ENCODE data around the gene ITPR1.
"Not testable (repeated sequence)": the region's sequence is repeated elsewhere in the genome, so short reads cannot be mapped to it uniquely, and the experiment has no call there.

ITPR1 gene

DNA sequence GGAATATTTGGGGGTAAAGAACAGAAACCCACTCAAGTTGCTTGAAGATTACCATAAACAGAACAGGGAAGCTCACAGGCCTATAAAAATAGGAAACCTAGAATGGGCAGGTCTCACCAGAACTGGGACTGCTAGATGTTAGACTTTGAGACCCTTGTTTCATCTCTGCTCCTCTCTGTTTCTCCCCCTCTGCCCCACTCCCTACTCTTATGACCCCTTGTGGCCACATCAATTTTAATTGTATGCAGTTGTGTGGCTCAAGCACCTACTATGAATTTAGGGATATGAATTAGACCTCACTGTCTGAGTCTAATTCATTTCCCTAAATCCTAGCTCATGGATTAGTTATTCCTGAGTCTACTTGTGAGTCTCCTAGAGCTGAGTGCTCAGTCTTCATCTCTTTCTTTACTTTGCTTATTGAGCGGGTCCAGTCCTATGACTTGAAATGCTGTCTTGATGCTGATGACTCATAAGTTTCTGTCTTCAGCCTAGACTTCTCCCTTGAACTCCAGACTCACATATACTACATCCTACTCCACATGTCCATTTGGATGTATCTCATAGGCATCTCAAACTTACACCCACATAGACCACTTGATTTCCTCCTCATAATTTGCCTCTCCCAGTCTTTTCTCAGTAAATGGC, 78.7 kb downstream of the ITPR1 start:
- DNase-seq (ENCODE audit: low read depth) = no peak

DNA sequence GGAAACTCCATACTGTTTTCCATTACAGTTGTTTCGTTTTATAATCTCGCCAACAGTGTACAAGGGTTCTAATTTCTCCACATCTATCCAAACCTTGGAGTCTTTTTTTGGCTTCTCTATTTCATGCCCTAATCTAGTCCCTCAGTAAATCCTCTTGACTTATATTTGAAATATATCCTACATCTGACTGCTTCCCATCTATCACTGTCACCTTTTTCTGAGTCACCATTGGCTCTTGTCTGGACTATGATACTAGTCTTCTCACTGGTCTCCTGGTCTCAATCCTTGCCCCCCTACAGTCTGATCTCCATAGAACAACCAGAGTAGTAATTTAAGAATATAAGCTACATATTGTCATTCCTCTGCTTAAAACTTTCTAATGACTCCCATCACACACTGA, 80.0 kb downstream of the ITPR1 start:
- DNase-seq (ENCODE audit: low read depth) = no peak

DNA sequence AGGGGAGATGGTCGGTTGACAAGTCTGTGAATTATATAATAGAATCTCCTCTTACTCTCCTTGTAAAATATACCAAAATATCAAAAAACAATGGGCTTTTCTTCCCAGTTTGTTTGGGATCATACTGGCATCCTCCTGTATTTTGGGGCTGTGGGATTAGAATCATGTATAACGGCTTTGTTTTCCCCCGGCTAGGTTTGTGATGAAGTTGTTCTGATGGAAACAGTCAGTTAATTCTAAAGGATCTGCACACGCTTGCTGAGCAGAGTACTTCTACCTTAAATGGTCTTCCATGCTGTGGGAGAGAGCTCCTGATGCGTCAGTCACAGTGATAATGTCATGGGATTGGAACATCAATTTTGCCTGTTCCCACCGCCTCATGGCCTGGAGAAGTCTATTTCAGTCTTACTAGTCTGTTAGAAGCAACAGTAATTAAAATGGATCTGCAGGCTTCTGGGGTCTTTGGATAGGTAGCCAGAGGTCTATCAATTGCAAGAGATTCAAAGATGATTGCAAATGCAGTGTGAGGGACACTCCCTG, 81.3 kb downstream of the ITPR1 start:
- DNase-seq (ENCODE audit: low read depth) = no peak

DNA sequence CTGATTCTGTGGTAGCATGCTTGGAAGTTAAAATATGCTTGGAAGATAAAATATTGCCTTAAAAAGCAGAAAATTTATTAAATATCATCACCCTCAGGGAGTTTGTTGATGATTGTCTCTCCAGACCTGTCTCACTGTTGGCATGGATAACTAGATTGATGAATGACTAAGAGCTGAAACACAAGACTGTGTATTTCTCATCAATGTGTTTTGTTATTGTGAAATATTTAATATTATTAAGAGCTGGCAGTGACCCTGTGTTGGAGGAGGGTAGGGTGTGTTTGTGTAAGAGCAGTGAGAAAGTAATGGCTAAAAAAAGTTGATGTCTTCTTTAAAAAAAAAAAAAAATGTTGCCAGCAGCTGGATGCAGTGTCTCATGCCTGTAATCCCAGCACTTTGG, 82.2 kb downstream of the ITPR1 start:
- DNase-seq (ENCODE audit: low read depth) = no peak

DNA sequence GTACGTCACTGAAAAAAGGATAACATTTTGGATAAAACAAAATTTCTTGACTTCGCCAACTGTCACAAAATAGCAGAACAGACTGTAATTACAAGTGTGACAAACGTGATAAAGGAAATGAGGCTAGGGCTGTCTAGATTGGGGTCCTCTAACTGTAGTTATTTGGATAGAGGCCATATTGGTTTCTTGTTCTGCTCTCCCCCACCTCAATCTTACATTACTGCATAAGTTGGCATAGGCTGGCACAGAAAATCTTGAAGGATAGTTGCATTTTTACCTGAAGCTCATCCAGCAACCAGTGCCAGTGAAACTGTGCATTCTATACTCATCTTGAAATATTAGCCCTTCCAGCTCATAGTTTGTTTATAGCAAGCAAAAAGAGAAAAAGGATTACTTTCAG, 84.6 kb downstream of the ITPR1 start:
- DNase-seq (ENCODE audit: low read depth) = no peak

DNA sequence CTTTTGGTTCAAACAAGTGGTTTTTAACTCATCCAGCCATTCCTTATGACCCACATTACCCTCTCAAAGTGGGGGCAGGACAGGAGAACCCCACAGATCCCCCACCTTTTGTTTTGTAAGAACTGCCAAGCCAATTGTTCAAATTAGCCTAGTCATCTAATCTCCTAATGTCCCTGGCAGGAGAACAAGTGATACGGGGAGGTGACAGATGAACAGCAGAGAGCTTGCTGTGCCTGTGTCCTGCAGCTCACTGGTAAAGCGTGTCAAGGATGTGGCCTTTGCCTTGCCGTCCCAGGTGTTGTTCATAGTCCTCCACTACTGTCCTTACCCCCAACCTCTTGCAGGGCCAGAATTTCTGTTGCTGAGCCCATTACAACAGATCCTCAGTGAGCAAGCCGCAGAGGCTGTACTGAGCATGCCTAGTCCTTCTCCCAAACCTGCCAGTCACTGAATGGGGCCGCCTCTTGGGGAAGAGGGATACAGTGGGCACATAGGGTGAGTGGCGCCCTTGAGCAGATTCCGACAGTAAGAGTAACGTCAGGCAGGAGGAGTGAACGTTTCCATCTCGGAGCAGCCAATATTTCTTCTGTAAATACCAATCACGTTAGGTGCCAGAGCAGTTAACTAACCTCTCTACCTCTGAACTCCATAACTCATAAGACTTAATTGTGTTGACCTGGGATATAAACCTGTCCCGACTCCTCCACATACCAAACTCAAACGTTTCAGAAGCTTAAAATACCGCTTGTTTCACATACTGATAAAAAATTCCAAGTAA, 87.4 kb downstream of the ITPR1 start:
- DNase-seq (ENCODE audit: low read depth) = no peak

DNA sequence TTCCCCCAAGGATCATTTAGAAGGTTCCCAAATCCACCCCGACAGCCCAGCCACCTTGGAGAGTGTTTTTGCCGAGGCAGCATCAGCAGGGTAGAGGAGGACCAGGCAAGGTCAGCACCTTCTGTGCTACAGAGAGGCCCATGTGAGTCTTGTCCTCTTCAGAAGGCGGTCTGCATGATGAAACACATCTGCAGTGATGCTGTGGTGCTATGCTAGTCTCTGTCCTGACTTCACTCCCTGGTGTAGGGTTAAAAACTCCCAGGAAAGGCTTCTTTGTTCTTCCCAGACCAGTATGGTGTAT, 87.9 kb downstream of the ITPR1 start:
- no peak for DNase-seq (ENCODE audit: low read depth)

DNA sequence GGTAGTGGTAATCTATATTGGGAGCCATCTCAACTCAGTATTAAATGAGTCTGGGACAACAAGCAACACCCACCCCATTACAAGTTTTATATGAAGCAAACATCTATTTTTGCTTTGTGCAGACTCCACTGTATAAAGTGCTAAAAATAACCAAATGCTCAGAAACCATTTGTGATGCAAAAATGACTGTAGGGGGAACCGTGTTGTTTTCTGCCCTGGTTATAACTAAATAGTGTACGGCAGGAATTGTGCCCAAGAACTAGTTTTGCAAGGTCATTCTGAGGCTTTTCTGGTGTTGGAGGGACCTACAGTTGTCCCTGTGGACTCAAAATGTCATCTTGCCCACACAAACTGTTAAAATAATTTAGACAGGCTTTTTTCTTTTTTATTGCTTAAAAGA, 88.3 kb downstream of the ITPR1 start:
- no peak for DNase-seq (ENCODE audit: low read depth)

DNA sequence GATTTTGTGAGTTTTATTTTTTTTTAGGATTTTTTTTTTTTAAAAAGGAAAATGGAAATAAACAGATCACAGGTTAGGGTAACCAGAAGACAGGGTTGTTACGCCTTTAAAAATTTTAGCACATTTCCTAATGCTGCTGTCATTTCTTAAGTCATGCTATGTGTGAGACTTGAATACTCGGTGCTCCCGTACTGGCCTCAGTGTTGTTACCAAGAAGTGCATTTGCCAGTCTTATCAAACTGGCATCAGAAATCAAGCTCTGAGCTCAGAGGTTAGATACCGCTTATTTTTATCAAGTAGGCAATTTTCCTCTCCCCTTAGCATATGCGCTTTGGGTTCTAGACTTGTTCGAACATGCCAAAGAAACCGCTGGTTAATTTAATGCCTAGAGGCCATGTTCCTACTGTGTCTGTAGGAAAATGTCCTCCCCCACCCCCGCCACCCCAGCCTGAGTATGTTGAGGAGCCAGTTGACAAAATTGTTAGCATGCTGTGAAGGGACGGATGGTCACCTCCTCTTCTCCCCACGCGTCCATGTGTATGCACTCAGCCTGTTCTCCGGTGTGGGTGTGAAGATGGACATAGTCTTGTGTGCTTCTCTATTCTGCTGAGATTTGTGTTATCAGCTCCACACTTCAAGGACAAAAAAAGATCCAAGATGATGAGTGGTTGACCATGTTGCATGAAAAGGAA, 88.9 kb downstream of the ITPR1 start:
- DNase-seq (ENCODE audit: low read depth) = no peak

DNA sequence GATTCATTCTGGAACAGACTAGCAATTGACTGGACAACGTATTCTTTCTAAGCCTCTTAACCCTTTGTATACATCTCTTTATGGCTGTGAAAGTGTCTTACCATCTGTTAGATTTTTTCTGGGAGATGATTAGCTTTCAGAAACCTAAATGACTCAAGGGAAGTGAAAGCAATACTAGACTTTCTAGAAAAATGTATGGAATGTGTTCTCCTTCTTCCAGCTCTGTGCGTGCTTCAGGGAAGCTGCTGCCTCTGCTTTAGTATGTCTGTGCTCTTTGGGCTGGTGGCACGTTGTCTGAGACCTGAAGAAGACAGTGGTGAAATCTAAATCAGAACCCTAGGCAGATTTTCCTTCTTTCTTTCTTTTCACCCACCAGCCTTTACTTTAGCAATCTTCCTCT, 89.5 kb downstream of the ITPR1 start:
- no peak for DNase-seq (ENCODE audit: low read depth)

DNA sequence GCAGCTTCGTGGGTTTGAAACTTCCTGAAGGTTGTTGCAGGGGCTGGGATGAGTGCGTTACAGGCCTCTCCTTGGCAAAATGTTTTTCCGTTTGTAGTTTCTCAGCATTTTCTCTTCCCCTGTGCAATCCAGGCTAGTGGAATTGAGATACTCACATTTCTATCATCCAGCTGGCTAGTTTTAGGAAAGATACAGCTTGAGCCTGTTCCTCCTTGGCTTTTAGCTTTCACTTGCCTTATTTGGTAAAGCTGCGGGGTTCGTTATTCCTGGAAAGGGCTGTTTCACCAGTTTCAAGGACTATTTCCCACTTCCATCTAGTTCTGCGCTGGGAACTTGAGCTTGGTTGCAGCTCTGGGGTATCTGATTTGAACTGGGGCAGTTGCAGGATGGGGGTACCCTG, 90.3 kb downstream of the ITPR1 start:
- DNase-seq (ENCODE audit: low read depth) = no peak

DNA sequence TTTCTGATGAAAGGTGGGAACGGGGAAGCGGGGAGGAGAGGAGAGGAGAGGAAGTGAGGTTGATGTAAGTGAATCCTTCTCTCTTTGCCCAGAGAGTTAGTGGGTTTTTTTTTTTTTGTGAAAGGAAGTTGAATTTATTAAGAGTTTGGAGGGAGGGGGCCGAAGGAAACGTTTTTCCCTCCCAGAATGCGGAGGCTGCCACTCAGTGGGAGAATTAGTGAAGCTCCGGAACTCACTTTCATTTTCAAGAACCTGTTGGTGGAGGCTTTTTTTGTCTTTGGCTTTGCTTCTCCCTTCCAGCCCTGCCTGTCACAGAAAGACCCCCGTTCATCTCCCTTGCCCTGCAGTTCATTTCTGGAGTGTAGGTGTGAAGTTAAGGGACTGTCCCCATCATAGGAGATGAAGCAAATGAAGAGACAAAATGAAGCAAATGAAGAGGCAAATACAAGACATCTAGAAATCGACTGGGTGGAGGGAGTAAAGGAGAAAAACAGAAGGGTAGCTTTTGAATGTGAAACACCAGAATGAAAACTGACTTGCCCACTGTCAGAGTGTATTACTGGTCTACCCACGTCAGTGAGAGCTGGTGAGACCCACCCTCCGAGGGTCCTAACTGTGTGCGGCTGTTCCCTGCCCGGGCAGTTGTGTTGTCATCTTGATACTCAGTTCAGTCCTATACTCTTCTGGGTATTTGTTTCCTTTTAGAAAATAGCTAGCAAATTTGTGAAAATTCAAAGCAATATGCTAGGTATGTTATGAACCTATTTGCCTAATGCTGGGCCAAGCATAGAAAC, 91.5 kb downstream of the ITPR1 start:
- DNase-seq (ENCODE audit: low read depth) = peak; percentile 7

DNA sequence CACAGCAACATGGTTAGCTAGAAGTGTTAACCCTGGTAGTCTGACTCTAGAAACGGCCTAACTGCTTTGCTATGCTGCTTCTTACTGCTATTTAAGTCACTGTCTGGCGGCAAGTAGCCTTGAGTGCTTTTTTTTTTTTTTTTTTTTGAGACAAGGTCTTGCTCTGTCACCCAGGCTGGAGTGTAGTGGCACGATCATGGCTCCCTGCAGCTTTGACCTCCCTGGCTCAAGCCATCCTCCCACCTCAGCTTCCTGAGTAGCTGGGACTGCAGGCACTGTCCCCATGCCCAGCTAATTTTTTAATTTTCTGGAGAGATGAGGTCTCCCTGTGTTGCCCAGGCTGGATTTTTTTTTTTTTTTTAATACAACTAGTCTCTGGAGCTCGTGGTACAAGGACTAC, 93.2 kb downstream of the ITPR1 start:
- no peak for DNase-seq (ENCODE audit: low read depth)

DNA sequence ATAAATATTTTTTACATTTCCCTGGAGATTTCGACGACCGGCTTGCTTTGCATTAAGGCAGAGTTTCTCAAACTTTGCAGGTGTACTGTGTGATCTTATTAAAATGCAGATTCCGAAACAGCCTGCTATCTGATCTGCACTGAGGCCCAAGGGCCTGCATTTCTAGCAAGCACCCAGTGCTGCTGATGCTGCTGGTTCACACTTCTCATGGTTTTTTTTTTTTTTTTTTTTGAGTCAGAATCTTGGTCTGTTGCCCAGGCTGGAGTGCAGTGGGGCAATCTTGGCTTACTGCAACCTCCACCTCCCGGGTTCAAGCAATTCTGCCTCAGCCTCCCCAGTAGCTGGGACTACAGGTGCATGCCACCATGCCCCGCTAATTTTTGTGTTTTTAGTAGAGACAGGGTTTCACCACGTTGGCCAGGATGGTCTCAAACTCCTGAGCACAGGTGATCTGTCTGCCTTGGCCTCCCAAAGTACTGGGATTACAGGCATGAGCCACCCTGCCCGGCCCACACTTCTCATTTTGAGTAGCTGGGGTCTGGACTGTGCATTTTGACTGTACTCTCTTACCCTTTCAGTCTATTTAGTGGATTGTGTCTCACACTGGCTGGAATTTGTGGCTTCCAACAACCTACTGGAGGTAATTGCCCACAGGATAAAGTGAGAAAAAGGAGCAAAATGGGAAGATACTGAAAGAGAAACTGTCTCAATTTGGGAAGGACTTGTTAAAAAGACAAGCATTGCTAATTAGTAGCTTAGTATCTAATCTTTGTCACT, 94.1 kb downstream of the ITPR1 start:
- DNase-seq (ENCODE audit: low read depth) = no peak

DNA sequence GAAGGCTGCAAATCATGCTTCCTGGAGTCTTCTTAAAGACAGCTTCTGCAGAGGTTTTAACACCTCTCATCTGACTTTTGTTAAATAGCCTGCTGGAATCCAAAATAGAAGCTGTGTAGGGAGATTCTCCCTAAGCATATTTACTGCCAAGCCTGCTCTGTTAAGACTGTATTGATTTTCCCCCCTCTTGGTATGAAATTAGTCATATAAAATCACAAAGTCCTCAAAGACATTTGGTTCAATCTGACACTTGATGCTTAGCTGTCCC, 94.6 kb downstream of the ITPR1 start:
- no peak for DNase-seq (ENCODE audit: low read depth)

DNA sequence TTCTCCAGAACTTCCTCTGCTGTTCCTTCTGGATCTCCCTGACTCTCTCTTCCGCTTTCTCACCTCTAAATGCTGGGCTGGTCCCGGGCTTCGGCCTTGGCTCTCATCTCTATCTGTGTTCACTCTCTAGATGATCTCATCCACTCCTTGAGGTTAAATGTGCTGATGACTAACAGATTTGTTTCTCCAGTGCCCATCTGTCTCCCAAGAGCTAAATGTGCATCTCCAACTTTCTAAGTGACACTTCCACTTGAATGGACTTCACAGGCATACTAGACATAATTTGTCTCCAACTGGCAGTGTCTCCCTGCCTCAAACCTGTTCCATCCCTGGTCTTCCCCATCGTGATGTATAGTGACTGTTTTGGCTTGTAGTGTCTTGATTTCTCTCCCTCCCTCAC, 95.3 kb downstream of the ITPR1 start:
- no peak for DNase-seq (ENCODE audit: low read depth)

DNA sequence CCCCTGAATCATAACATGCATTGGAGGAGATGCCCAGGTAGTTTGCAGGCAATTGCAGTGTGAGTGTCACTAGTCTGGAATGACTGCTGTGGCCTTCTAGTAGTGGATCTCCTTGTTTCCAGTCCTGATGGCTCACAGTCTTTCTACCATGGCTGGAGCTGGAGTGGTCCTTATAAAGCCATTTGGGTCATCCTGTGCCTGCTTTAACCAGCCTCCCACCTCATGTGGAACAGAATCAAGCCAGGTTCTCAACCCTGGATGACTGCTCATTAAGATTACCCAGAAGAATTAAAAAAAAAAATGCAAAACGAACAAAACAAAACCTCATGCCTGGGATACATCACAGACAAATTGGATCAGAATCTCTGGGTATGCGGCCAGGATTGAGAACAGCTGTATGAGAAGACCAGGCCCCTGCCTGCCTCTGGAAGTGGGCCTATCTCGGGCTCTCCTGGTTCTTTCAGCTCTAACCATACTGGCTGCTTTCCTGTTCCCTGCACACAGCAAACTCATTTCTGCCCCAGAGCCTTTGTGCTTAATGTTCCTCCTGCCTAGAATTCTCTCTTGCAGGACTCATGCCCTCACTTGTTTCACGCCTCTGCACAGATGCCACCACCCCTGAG, 96.4 kb downstream of the ITPR1 start:
- no peak for DNase-seq (ENCODE audit: low read depth)

DNA sequence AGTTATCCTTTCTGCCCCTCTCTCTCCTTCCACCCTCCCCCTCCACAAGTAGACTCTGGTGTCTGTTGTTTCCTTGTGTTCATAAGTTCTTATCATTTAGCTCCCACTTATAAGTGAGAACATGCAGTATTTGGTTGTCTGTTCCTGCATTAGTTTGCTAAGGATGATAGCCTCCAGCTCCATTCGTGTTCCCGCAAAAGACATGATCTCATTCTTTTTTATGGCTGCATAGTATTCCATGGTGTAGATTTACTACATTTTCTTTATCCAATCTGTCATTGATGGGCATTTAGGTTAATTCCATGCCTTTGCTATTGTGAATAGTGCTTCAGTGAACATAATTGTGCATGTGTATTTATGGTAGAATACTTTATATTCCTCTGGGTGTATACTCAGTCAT, 97.7 kb downstream of the ITPR1 start:
- DNase-seq (ENCODE audit: low read depth) = not testable (repeated sequence)

DNA sequence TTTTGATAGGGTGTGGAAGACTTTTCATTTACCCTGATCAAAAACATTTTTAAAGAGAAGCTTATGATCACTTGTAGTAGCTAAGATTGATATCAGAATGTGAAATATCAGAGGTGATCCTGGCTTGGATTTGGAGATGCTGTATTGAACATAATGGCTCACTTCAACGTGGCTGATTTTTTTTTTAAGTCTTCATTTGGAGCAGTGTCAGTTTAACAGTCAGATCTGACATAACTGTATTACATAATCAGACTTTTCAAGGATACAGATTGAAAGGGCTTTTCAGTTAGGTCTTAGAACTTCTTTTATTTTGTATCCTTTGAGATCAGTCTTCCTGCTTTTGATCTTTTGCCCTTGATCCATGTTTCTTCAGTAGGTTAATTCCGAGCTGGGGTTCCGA, 98.5 kb downstream of the ITPR1 start:
- no peak for DNase-seq (ENCODE audit: low read depth)

DNA sequence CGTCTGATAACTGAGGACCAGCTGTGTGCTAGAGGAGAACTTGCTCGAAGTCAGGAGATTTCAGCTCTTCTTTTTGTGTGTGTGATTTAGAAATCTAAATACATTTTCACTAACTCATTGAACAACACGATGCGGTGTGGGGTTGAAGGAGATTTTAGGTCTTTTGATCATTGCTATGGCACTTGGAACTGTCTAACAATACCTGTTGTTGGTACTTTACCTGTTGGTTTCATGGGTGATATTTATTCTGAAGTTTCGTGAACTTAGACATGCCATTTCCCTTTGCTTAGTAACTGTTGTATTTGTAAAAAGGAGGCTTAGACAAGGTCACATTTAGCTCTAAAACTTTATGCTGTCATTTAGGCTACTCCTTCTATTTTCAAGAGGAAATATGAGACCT, 99.9 kb downstream of the ITPR1 start:
- no peak for DNase-seq (ENCODE audit: low read depth)

DNA sequence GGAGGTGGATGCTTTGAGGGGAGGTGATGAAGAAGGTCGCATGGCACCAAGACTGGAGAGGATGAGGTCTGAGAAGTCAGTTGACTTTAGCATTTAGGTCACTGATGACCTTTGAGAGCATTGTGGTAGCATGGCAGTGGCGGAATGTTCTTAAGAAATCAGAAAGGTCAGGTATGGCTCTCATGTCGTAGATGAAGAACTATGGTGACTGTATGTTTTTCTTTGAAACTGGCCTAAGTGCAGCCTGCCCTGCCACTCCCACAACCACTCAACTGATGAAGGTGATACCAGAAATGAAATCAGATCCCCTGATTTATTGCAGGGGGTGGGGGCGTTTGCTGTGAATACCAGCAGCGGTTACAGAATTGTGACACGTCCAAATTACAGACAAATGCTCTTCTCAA, 102.6 kb downstream of the ITPR1 start:
- no peak for DNase-seq (ENCODE audit: low read depth)

DNA sequence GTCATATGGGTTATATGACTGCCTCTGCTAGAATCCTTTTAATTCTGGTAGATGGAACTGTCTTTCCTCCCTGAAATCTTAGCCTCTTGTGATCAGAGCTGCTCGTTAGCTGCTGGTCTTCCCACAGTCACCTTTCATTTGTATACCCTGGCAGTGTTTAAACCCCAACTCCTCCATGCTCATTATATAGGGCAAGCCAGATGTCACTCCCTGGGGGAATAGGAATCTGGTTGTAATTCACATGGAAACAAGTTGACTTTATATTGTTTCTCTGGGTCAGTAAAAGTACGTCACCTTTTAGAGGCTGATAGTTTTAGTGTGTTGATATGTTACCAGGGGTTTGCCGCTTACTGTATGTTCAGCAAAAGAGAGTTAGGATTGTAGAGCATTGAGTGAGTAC, 103.5 kb downstream of the ITPR1 start:
- no peak for DNase-seq (ENCODE audit: low read depth)
